HAP-1 (cell line): ENCODE results near the gene INPP5A.
A peak's percentile ranks its signal among the peaks of the same experiment; 100 is the strongest.

Source experiments
- DNase-seq, 2 experiments: peaks; one replicate each; pipeline ENCODE4 v3.0.0-alpha.2; 2016 to 2020; ENCODE audit warnings: low spot score in 2 of 2
- H3K27me3 ChIP-seq: fragments of 250-450 bp; sonication (Bioruptor Pico); 2 replicates; pipeline ENCODE4 v1.5.1; 2020; ENCODE audit warnings: low read depth, mild to moderate bottlenecking, moderate library complexity
- H3K36me3 ChIP-seq: fragments of 250-450 bp; sonication (Bioruptor Pico); replicated peaks from 2 replicates; pipeline ENCODE4 v1.5.1; 2020; ENCODE audit warnings: mild to moderate bottlenecking
- H3K4me1 ChIP-seq: fragments of 250-450 bp; sonication (Bioruptor Pico); 2 replicates; pipeline ENCODE4 v1.5.1; 2020; ENCODE audit warnings: mild to moderate bottlenecking
- H3K4me3 ChIP-seq: fragments of 250-450 bp; sonication (Bioruptor Pico); 2 replicates; pipeline ENCODE4 v1.5.1; 2020; ENCODE audit warnings: mild to moderate bottlenecking, moderate library complexity
- H3K9me3 ChIP-seq: fragments of 250-450 bp; sonication (Bioruptor Pico); 2 replicates; pipeline ENCODE4 v1.5.1; 2020; ENCODE audit warnings: mild to moderate bottlenecking, moderate library complexity
- in situ Hi-C: fragments of 300-500 bp; cut with MboI; formaldehyde crosslinking; loops from 3 replicates; pipeline ENCODE4 v1.14.3; 2020; ENCODE audit warnings: low sequenced_read_pairs, inconsistent platforms, mixed read lengths

INPP5A gene

DNA sequence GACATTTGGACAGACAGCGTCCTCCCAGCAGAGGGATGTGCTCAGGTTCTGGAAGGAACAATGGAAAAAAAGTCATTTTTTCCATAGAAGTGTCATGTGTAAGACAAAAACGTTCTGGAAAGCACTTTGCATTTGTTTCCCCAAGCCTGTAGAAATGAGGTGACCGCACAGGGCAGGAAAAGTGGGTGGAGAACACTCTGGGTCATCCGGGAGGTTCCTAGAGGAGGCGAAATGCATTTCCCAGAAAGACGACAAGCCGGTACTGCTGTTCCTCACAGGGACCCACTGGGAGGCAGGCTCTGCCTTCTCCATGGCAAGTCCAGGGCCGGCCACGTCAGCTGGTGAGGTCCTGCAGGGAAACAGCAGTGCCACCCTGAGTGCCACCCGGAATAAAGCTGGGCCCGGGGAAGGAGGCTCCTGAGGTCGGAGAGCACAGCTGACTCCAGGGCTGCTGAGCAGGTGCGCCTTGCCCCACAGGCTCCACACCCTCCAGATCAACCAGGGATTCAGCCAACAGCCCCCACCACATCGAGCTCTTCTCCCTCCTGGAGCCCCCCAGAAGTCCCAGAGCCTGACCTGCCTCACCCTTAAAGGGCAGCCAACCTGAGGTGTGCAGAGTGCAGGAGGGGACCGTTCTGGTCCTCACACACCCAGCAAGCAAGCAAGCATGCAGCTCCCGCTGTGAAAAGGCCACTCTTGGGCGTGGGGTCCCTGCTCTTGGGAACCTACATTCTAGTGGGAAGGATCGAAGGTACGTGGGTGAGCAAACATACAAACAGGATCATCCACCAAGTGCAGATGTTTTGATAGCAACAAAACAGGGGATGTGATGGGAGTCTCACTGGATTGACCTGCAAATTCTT is 28.8 kb upstream of the INPP5A start:
- no peak overlapping the region for H3K4me3 ChIP-seq
- H3K36me3 ChIP-seq, result no peaks in the 10 kb centered on the region
- no peaks in the 10 kb centered on the region for H3K9me3 ChIP-seq
- in situ Hi-C loops, result no loop called here
- 0 out of 2 replicates have a peak, but pooled peaks cover 3% of the 10 kb centered on the region for H3K4me1 ChIP-seq
- no peaks in the 10 kb centered on the region for H3K27me3 ChIP-seq
- peak in 1 of 2 experiments; percentile 6 for DNase-seq

GRCh38 chr10:132509506-132510173 is 27.9 kb upstream of the INPP5A start:
- in situ Hi-C loops, result no loop called here
- peak in 1 of 2 experiments; percentile 3 for DNase-seq

DNA sequence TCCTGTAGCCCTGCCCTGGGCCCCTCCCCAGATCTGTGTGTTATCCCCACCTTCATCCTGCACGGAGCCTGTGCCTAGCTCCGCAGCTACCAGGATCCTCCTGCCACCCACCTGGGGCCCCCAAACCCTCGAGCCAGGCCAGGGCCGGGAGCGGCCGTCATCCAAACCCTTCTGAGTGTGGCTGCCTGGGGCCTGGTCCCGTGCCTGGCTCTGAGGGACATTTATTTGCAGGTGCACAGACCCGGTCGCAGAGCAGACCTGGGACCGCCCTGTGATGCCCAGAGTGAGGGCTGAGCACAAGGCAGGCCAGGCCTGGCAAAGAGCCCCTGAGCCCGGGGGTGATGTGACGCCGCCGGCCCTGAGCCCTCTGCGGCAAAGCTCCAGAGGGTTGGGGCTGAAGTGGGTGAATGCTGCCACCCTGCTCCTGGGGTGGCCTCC is 27.4 kb upstream of the INPP5A start:
- H3K4me3 ChIP-seq, result no peak overlapping the region
- DNase-seq, result no peak
- no peaks in the 10 kb centered on the region for H3K36me3 ChIP-seq
- H3K4me1 ChIP-seq, result 0 out of 2 replicates have a peak, but pooled peaks cover 3% of the 10 kb centered on the region
- no peaks in the 10 kb centered on the region for H3K9me3 ChIP-seq
- H3K27me3 ChIP-seq, result no peaks in the 10 kb centered on the region
- in situ Hi-C loops, result no loop called here

More at GRCh38 chr10:132509506-132510173, 27.9 kb upstream of the INPP5A start:
- 0 out of 2 replicates have a peak, but pooled peaks cover 3% of the 10 kb centered on the region for H3K4me1 ChIP-seq
- H3K9me3 ChIP-seq, result no peaks in the 10 kb centered on the region
- no peaks in the 10 kb centered on the region for H3K27me3 ChIP-seq
- H3K36me3 ChIP-seq, result no peaks in the 10 kb centered on the region
- H3K4me3 ChIP-seq, result no peak overlapping the region

DNA sequence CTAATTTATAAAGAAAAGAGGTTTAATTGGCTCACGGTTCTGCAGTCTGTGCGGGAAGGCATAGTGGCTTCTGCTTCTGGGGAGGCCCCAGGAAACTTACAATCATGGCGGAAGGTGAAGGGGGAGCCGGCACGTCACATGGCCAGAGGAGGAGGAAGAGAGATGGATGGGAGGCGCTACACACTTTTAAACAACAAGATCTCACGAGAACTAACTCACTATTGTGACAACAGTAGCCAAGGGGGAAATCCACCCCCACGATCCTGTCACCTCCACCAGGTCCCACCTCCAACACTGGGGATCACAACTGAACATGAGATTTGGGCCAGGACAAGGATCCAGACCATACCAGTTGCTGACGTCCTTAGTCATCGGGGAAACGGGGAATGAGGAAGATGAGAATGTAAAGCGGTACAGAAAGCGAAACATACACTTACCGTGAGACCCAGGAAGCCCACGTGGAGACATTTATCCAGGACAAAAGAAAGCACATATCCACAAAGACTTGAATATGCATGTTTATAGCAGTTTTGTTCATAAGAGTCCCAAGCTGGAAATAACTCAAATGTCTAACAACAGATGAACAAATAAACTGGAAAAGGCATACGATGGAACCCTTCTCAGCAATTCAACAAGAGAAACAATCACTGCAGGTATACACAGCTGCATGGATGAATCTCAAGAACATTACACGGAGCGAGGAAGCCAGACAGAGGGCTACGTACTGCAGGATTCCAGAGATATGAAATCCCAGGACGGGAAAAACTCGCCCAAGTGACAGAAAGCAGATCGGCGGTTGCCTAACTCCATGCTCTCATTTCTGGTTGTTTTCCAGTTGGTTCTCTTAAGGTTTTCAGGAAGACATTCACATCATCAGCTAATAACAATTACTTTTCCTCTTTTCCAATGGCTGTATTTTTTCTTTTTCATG is 26.2 kb upstream of the INPP5A start:
- no peak for DNase-seq
- H3K4me3 ChIP-seq, result no peak overlapping the region
- no peaks in the 10 kb centered on the region for H3K27me3 ChIP-seq
- H3K4me1 ChIP-seq, result peaks cover 4% of the 10 kb centered on the region
- H3K36me3 ChIP-seq, result no peaks in the 10 kb centered on the region
- H3K9me3 ChIP-seq, result no peaks in the 10 kb centered on the region
- in situ Hi-C loops, result no loop called here

DNA sequence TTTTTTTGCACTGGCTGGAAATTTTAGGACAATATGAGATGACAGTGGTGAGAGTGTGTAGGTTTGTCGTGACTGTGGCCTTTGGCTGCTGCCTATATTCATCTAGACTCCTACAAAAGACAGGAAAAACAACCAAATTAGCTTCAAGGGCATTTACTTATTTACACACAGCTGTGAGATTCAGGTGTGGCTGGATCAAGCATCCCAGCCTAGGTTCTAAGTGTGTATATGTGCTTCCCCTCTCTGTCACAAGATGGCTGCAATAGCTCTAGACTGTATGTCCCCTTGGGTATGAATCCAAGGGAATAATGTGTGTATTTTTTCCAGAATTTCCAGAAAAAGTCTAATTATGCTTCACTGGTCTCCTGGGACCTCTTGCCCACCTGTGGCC is 25.5 kb upstream of the INPP5A start:
- H3K27me3 ChIP-seq, result no peaks in the 10 kb centered on the region
- no peaks in the 10 kb centered on the region for H3K9me3 ChIP-seq
- in situ Hi-C loops, result no loop called here
- H3K36me3 ChIP-seq, result no peaks in the 10 kb centered on the region
- H3K4me3 ChIP-seq, result no peak overlapping the region
- peaks cover 11% of the 10 kb centered on the region for H3K4me1 ChIP-seq
- no peak for DNase-seq

DNA sequence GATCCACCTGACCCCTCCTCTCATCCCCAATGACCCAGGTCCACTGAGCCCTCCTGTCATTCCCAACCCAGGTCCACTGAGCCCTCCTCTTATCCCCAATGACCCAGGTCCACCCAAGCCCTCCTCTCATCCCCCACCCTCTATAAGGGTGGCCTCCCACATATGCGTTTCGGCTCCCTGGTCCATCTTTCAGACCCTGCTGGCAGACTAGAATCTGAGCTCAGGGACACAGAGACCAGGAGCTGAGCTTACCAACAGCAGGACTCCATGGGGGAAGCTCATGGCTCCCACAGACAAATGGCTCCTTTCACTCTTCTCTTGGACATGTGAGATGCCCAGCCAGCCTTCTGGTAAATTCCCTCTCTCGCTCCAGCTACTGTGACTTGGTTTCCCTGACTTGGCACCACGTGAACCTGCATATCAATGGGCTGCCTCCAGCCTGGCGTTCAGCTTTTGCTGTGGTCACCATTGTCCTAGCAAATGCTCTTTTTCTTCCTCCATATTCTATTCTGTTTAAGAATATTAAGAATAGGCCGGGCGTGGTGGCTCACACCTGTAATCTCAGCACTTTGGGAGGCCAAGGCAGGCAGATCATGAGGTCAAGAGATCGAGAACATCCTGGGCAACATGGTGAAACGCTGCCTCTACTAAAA is 24.8 kb upstream of the INPP5A start:
- no peak for DNase-seq

GRCh38 chr10:132514821-132515520 is 22.6 kb upstream of the INPP5A start:
- Histone ChIP-seq H3K36me3 (no peaks in the 10 kb centered on the region), H3K4me1 (peaks cover 23% of the 10 kb centered on the region), H3K27me3 (no peaks in the 10 kb centered on the region), H3K9me3 (no peaks in the 10 kb centered on the region), H3K4me3 (no peak overlapping the region)
- DNase-seq, result peak in 1 of 2 experiments; percentile 7
- in situ Hi-C loops, result no loop called here

More for the DNA sequence above, 24.8 kb upstream of the INPP5A start:
- peaks cover 18% of the 10 kb centered on the region for H3K4me1 ChIP-seq
- in situ Hi-C loops, result no loop called here
- H3K9me3 ChIP-seq, result no peaks in the 10 kb centered on the region
- no peaks in the 10 kb centered on the region for H3K36me3 ChIP-seq
- no peak overlapping the region for H3K4me3 ChIP-seq
- H3K27me3 ChIP-seq, result no peaks in the 10 kb centered on the region

GRCh38 chr10:132515811-132516726 is 21.5 kb upstream of the INPP5A start:
- no peak overlapping the region for H3K4me3 ChIP-seq
- no peaks in the 10 kb centered on the region for H3K27me3 ChIP-seq
- no peaks in the 10 kb centered on the region for H3K36me3 ChIP-seq
- peak in 1 of 2 experiments; percentile 5 for DNase-seq
- H3K4me1 ChIP-seq, result peaks cover 22% of the 10 kb centered on the region
- in situ Hi-C loops, result no loop called here
- H3K9me3 ChIP-seq, result no peaks in the 10 kb centered on the region

DNA sequence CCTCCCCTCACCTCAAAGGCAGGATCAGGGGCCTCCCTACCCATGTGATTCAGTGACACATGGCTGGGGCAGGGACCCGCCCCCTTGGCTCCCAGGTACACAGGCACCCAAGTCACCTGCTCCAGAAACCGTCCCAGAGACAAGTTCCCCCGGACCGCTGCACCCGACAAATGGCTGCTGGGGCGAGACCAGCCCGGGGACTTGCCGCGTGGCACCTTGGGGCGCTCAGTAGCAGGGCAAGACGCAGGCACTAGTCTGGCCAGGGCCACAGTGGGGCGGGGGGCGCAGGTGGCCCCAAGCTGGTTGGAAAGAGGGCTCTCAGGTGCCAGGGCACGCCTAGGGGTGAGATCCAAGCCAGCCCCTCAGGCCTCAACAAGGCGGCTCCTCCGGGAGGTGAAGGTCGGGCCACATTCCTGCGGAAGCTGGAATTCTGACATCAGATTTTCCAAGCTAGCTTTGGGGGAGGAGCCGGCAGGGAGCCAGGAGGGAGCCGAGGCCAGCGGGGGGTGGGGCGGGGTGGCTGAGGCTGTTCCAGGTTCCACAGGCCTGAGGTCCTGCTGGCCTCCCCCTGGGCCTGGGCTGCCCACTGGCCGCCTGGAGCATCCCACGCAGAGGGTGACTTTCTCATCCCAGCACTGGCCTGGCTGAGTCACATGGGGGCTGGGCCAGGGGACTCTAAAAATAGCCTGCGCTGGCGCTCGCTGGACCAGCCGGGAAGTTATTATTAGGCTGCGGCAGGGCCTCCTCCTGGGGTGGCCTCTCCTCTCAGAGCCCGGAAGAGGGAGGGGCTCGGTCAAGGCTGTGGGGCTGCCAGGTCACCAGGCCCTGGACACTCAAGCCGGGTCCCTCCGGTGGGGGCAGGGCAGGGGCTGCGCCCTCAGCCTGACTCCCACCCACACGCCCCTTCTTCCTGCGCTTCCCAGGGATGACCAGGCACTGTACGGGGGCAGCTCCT is 20.5 kb upstream of the INPP5A start:
- Histone ChIP-seq H3K4me1 (peaks cover 20% of the 10 kb centered on the region), H3K4me3 (peak overlapping the region; percentile 10; the same call in 1 of the 2 replicates), H3K9me3 (no peaks in the 10 kb centered on the region), H3K27me3 (no peaks in the 10 kb centered on the region), H3K36me3 (no peaks in the 10 kb centered on the region)
- in situ Hi-C loops, result no loop called here
- peak; percentile 73 to 87 for DNase-seq

GRCh38 chr10:132517951-132518521 is 19.6 kb upstream of the INPP5A start:
- no peaks in the 10 kb centered on the region for H3K36me3 ChIP-seq
- peak in 1 of 2 experiments; percentile 34 for DNase-seq
- H3K9me3 ChIP-seq, result no peaks in the 10 kb centered on the region
- in situ Hi-C loops, result no loop called here
- no peaks in the 10 kb centered on the region for H3K27me3 ChIP-seq
- no peak overlapping the region for H3K4me3 ChIP-seq
- H3K4me1 ChIP-seq, result peaks cover 20% of the 10 kb centered on the region
